ENCODE data around the gene PITX1.
"Not testable (repeated sequence)": the region's sequence is repeated elsewhere in the genome, so short reads cannot be mapped to it uniquely, and the experiment has no call there.

The PITX1 gene

DNA sequence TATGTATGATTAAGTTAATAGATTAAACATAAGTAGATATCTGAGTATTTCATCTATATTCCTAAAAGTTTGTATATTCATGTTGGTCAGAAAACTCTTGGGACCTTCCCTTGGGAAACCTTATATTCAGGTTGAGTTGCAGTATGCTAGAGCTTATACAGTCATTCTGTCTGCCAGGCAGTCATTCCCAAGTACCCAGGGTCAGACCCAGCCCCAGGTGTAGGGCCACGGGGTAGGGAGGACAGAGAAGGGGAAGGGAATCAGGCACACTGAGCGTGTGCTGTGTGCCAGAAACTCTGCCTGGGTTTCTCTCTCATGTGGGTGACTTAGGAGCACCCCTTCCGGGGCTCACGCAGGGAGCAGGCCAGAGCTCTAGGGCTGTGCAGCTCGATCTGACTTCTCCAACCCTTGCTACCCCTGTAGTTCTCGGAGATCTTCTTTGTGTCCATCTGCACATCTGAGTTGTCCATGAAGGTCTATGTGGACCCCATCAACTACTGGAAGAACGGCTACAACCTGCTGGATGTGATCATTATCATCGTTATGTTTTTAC is 38.1 kb downstream of the PITX1 start:
- no peak overlapping the region for H3K4me3 ChIP-seq (ENCODE audit: control insufficient read depth, low read depth, low read length)
- TF ChIP-seq CTCF (IDR thresholded peaks at IDR 0.05; ENCODE audit: control insufficient read depth, insufficient read depth, low read depth, low read length, missing control alignments) = no peak
- DNase-seq (ENCODE audit: low read depth) = no peak

GRCh38 chr5:134994560-134995156 is 39.4 kb downstream of the PITX1 start:
- no peak for TF ChIP-seq CTCF (IDR thresholded peaks at IDR 0.05; ENCODE audit: control insufficient read depth, insufficient read depth, low read depth, low read length, missing control alignments)

GRCh38 chr5:134993161-134993560 is 40.9 kb downstream of the PITX1 start:
- no peak overlapping the region for H3K4me3 ChIP-seq (ENCODE audit: control insufficient read depth, low read depth, low read length)
- TF ChIP-seq CTCF (IDR thresholded peaks at IDR 0.05; ENCODE audit: control insufficient read depth, insufficient read depth, low read depth, low read length, missing control alignments) = no peak
- DNase-seq (ENCODE audit: low read depth) = no peak

More at GRCh38 chr5:134994560-134995156, 39.4 kb downstream of the PITX1 start:
- no peak for DNase-seq (ENCODE audit: low read depth)
- H3K4me3 ChIP-seq (ENCODE audit: control insufficient read depth, low read depth, low read length) = no peak overlapping the region

DNA sequence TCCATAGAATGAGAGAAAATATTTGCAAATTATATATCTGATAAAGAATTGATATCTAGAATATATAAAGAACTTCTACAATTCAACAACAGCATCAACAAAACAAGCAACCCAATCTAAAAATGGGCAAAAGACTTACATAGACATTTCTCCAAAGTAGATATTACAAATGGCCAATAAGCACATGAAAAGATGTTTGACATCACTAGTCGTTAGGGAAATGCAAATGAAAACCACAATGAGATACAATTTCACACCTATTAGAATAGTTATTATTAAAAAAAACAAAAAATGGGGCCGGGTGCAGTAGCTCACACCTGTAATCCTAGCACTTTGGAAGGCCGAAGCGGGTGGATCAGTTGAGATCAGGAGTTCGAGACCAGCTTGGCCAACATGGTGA is 41.9 kb downstream of the PITX1 start:
- no peak for DNase-seq (ENCODE audit: low read depth)
- TF ChIP-seq CTCF (IDR thresholded peaks at IDR 0.05; ENCODE audit: control insufficient read depth, insufficient read depth, low read depth, low read length, missing control alignments) = no peak
- no peak overlapping the region for H3K4me3 ChIP-seq (ENCODE audit: control insufficient read depth, low read depth, low read length)

GRCh38 chr5:134990183-134990582 is 43.8 kb downstream of the PITX1 start:
- DNase-seq (ENCODE audit: low read depth) = not testable (repeated sequence)

GRCh38 chr5:134989266-134989830 is 44.7 kb downstream of the PITX1 start:
- H3K4me3 ChIP-seq (ENCODE audit: control insufficient read depth, low read depth, low read length) = no peak overlapping the region
- DNase-seq (ENCODE audit: low read depth) = peak; percentile 8
- TF ChIP-seq CTCF (IDR thresholded peaks at IDR 0.05; ENCODE audit: control insufficient read depth, insufficient read depth, low read depth, low read length, missing control alignments) = no peak

More at GRCh38 chr5:134990183-134990582, 43.8 kb downstream of the PITX1 start:
- H3K4me3 ChIP-seq (ENCODE audit: control insufficient read depth, low read depth, low read length) = not testable (repeated sequence)

GRCh38 chr5:134982230-134982629 is 51.8 kb downstream of the PITX1 start:
- TF ChIP-seq CTCF (IDR thresholded peaks at IDR 0.05; ENCODE audit: control insufficient read depth, insufficient read depth, low read depth, low read length, missing control alignments) = no peak
- no peak for DNase-seq (ENCODE audit: low read depth)
- H3K4me3 ChIP-seq (ENCODE audit: control insufficient read depth, low read depth, low read length) = no peak overlapping the region

Measured in AG09309 (cell line).